Activated T-cell treated with anti-CD3 and anti-CD28 coated beads for 4 hours (primary cell): ENCODE measurements around the gene GPR108.
"Not testable (repeated sequence)": the region's sequence is repeated elsewhere in the genome, so short reads cannot be mapped to it uniquely, and the experiment has no call there.

ENCODE experiments used
- DNase-seq: peaks from one replicate; pipeline ENCODE4 v3.0.0-alpha.2; 2020

GPR108 gene

DNA sequence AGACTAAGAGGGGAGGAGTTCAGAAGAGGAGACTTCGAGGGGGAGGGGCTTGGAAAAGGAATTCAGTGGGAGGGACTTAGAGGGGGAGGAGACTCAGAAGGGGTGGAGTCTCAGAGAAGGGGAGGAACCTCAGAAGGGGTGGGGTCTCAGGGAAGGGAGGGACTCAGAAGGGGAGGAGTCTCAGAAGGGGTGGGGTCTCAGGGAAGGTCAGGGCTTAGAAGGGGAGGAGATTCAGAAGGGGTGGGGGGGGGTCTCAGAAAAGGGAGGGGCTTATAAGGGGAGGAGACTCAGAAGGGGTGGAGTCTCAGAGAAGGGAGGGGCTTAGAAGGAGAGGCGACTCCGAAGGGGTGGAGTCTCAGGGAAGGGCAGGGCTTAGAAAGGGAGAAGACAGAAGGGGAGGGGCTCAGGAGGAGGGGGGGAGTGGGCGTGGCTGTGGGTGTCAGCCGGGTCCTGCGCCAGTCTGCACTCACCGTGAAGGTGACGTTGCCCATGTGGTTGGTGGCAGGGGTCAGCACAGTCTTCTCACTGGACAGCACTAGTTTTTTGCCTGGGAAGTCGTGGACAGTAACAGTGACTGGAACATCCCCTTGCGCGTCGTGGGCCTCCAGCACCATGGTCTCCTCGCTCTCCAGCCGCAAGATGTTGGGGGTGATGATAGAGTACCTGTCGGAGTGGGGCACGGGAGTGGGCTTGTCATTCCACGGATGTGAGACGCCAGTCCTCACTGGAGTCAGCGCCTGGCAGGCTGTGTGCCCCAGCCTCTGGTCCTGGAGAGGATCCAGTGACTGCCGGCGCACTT, 18.4 kb downstream of the GPR108 start:
- no peak for DNase-seq

DNA sequence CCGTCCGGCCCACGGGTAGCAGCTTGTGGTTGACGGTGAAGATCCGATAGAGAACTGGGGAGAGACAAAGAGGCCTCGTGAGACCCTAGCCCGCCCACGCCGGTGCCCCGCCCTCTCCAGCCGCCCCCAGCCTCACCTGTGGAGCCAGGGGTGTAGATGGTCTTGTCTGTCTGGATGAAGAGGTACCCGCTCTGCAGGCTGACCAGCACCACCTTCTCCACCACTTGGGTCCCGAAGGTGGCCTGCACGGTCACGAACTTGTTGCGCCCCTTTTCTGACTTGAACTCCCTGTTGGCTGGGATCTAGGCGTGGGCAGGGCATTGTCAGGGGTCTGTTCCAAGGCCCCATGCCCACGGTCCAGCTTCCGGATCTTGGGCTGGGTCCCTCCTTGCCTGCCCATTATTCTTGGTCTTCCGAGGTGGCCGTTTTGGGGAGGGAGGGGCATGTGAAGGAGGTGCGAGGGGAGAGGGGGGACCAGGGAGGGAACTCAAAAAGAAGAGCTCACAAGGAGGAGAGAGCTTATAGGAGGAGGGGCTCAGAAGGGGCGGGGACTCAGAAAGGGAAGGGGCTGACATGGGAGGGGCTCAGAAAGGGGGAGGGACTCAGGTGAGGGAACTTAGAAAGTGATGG, 19.2 kb downstream of the GPR108 start:
- no peak for DNase-seq

DNA sequence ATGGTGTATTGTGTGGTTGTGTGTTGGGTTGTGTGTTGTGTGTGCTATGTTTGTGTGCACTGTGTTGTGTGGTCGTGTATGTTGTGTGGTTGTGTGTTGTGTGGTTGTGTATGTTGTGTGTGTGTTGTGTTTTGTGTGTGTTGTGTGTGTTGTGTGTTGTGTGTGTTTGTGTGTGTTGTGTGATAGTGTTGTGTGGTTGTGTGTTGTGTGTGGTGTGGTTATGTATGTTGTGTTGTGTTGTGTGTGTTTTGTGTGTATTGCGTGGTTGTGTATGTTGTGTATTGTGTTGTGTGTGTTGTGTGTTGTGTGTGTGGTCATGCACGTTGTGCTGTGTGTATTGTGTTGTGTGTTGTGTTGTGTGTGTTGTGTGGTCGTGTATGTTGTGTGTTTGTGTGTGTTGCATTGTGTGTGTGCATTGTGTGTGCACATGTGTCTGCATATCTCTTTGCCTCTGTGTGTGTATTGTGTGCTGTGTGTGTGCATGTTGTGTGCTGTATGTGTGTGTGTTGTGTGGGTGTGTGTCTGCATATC, 19.9 kb downstream of the GPR108 start:
- no peak for DNase-seq

DNA sequence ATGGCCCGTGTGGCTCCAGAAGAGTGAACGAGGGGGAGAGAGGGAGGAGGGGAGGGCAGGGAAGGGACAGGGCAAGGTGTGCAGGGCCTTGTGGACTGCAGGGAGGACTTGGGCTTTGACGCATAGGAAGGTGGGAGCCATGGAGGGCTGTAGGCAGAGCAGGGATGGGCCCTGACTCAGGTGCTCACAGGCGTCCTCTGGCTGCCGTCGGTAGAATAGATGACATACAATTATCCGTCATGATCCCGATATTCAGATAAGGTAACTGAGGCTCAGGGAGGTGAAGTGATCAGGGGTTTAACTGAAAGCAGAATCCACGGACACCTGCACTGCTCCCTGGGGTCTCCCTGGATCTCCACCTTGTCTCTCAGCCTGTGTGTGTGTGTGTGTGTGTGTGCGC, 20.3 kb downstream of the GPR108 start:
- no peak for DNase-seq

DNA sequence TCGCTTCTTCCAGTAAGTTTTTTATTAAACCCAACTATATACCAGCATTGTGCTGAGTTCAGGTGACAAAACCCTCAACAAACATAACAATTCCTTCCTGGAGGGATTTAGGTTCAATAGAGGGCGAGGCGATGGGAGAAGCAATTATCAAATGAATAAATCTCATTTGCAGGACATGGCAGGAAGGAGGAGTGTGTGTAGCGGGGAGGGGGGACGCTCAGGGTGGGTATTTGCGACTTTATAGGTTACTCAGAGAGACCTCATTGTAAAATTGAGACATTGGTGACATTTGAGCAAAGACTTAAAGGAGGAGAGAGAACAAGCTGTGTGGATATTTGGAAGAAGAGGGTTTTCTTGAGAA, 20.8 kb downstream of the GPR108 start:
- no peak for DNase-seq

DNA sequence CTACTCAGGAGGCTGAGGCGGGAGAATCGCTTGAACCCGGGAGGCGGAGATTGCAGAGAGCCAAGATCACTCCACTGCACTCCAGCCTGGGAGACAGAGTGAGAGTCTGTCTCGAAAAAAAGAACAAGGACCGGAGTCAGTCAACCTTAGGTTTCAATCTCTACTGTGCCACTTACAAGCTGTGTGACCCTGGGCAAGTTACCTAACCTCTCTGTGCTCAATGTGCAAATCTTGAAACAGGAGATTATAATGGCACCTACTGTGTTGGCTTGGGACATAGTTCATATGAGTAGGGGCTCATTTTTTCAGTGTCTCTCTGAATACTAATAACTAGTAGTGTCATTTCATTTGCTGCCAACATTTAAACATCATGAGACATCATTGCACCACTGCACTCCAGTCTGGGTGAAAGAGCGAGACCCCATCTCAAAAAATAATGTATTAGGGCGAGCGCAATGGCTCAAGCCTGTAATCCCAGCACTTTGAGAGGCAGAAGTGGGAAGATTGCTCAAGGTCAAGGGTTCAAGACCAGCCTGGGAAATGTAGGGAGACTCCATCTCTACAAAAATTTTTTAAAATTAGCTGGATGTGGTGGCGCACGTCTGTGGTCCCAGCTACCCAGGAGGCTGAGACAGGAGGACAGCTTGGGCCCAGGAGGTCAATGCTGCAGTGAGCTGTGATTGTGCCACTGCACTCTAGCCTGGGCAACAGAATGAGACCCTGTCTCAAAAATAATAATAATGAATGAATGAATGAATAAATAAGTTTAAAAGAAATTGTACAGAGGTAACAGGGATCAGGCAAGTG, 22.4 kb downstream of the GPR108 start:
- DNase-seq, result no peak

DNA sequence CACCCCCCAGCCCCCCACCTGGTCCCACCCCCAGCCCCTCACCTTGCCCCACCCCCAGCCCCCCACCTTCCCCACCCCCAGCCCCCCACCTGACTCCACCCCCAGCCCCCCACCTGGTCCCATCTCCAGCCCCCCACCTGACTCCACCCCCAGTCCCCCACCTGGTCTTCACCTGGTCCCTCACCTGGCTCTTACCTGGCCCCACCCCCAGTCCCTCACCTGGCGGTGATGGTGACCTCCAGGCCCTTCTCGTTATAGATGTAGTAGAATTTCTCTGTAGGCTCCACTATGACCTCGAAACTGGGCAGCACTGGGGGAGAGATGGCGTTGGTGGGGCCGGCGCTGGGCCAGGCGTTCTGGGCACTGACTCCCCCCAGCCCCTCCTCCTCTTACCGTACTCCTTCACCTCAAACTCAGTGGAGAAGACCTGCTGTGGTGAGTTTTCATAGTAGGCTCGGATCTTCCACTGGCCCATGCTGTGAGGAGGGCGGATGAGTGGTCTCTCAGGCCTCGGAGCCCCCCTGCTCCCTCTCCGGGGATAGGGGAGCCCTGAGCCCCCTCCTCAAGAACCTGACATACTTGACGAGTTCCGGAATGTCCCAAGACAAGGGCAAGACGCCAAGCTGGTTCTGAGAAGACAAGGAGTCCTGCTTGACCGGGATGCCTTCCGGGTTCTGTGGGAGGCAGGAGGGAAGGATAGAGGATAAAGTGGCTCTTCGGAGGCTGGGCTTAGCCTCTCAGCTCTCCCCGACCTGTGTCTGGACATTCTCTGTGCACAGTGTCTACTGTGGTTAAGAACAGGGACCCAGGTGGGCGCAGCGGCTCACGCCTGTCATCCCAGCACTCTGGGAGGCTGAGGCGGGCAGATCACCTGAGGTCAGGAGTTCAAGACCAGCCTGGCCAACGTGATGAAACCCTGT, 23.3 kb downstream of the GPR108 start:
- no peak for DNase-seq

DNA sequence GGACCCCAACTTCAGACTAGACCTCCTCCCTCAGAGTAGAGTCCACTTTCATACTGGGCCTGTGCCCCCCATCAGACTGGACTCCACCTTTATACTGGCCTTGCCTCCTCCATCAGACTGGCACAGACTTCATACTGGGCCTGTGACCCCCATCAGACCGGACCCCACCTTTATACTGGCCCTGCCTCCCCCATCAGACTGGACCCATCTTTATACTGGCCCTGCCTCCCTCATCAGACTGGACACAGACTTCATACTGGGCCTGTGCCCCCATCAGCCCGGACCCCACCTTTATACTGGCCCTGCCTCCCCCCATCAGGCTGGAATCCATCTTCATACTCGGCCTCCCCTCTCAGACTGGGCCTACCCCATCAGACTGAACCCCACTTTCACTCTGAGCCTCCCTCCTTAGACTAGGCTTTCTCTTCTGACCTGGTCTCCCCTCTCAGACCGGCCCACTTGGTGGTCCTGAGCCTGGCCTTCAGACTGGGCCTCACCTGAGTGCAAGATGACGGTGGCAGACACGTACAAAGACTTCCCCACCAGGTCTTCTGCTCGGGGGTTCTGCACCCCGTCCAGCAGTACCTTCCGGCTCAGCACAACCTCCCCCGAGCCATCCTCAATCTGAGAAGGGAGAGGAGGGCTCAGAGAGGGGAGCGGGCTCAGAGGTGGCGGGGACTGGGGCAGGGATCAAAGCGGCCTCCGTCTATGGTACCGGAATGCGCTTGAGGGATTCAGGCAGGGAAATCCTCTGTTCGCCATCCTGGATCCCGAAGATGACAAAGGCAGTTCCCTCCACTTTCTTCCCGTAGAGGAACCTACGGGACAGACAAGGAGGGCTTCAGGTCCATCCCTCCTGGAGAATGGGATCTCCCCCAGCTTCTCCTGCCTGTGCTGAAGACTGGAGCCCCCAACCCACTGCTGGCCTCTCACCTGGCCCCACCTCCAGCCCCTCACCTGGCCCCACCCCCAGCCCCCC, 24.4 kb downstream of the GPR108 start:
- DNase-seq, result no peak

DNA sequence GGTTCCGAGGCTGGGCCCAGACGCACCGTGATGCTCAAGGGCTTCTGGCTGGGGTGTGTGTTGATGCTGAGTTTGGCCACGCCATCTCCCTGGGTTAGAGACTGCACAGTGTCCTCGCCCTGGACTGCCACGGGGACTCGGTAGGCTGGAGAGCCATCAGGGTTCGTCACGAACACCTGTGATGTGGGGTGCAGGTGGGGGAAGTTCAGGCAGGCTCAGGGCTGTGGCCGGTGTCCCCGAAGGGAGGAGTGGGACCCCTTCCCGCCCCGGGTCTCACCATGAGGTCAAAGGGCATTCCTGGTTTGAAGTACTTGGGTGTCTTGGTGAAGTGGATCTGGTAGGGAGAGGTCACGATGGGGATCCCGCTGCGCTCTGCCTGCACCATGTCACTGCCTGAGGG, 25.1 kb downstream of the GPR108 start:
- no peak for DNase-seq

DNA sequence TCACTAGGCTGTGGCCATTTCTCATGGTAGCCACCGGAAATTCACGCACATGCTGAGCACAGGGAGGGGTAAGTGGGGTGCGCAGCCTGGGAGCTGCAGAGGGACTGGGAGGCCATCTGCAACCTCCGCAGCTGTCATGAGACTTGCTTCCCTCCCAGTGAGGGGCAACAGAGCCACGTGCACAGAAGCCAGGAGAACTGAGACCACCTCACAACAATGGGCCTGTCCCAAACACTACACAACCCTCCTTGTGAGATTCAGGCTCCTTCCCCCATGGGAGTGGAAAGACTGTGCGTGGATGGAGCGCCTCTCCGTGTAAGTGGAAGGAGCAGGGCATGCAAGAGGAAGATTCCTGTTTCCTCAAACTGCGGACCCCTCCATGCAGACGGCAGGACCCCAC, 25.8 kb downstream of the GPR108 start:
- DNase-seq, result no peak

DNA sequence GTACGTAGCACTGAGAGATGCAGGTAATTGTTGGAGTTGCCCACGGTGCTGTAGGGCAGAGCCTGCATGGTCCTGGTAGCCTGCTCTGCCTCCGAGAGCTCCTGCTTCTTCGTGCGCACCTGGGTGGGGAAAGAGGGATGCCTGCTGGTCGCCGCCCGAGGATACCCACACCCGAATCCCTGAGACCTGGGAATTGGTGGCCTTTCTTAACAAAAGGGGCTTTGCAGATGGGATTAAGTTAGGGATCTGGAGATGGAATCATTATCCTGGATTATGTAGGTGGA, 26.4 kb downstream of the GPR108 start:
- no peak for DNase-seq

DNA sequence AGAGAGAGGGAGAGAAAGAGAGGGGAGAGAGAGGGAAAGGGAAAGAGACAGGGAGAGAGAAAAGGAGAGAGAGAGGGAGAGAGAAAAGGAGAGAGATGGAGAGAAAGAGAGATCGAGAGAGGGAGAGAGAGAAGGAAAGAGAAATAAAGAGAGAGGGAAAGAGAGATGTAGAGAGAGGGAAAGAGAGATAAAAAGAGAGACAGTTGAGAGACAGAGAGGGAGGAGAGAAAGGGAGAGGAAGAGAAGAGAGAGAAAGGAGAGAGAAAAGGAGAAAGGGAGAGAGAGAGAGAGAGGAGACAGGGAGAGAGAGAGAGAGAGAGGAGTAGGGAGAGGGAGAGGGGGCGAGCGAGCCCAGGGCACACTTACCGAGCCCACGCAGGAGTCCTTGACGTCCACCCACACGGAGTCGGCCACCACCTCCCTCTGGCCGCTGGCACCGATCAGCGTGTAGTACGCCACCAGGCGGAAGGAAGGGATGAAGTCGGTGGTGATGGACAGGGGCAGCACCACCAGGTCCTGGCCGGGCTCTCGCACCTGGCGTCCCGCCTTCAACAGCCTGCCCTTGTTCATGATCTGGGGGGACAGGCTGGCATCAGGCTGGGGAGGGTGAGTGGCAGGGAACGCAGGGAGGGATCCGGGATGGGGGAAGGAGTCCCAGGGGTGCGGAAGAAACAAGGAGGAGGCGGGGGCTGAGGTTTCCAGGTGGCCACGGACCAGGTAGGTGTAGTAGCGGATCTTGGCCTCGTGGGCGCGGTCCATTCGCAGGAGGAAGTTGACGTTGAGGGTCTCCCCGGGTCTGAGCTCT, 26.9 kb downstream of the GPR108 start:
- DNase-seq, result no peak

DNA sequence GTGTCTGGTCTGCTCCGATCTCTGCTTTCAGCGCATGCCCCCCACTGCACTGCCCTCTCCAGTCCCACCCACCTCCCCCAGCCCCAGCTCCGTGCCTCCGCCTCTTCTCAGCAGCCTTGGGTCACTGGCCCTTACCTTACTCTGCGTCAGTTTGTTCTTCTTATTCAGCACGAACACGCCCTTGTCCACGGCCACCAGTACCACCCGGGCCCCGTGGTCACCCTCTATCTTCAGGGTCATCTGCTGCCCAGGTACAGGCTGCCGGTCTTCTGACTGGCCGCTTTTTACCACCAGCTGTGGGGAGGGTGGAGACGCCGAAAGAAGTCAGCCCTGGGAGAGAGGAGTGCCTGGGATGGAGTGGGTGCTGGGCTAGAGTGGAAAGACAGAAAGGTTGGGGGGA, 27.8 kb downstream of the GPR108 start:
- DNase-seq, result no peak

DNA sequence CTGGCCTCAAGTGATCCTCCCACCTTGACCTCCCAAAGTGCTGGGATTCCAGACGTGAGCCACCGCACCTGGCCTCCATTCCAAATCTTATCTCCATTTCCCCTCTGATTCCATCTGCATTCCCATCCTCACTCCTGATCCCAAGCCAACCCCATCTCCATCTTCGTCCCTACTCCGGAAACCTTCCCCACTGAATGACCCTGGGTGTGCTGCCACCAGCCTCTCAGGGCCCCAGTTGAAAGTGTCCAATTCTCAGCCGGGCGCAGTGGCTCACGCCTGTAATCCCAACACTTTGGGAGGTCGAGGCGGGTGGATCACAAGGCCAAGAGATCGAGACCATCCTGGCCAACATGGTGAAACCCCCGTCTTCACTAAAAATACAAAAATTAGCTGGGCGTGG, 28.5 kb downstream of the GPR108 start:
- DNase-seq, result not testable (repeated sequence)

DNA sequence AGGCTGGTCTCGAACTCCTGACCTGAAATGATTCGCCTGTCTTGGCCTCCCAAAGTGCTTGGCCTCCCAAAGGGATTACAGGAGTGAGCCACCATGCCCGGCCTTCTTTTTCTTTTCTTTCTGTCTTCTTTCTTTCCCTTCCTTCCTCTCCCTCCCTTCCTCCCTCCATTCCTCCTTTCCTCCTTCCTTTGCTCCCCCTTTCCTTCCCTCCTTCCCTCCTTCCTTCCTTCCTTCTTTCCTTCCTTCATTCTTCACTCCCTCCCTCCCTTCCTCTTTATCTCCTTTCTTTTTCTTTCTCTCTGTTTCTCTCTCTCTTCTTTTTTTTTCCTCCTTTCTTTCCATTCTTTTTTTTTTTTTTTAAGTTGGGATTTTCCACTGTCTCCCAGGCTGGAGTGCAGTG, 29.0 kb downstream of the GPR108 start:
- no peak for DNase-seq

DNA sequence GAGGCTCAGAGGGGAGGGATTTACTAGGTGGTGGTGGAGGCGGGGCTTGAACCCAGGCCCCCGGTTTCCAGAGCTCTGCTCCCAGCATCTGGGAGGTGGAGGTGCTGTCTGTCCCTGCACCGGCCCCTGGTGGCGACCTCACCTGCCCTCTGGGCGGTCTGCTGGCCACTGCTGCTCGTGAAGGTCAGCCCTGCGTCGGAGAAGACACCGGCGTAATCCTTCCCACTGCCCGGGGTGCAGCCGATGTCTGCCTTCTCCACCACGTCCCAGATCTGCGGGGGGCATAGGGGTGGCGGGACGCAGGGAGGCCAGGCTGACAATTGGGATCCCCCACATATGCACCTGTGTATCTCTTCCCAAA, 29.7 kb downstream of the GPR108 start:
- DNase-seq, result no peak

DNA sequence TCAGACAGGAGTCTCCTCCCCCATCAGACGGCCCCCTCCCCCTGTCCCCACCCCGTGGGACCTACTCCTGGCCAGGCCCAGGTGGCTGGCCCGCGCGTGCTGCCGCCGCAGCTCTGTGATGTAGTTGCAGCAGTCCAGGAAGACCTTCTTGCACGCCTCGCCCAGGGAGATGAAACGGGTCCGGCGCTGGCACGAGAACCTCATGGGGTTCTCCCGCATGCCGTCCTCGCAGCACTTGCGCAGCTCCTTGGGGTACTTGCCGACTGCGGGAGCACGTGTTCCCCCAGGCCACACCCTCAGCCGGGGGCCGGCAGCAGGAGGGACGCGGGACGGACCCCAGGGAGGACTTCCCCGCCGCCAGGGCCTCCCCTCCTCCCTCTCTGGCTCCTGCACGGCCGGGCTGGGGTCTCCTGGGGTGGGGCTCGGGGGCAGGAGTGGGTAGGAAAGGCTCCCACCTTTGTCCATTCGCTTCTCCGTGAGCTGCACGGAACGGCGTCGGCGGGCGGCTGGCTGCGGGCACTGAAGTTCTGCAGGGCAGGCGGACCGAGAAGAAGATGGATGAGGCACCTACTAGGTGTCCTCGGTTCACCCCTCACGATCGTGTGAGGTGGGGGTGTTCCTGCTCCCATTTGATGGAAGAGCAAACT, 30.2 kb downstream of the GPR108 start:
- no peak for DNase-seq

DNA sequence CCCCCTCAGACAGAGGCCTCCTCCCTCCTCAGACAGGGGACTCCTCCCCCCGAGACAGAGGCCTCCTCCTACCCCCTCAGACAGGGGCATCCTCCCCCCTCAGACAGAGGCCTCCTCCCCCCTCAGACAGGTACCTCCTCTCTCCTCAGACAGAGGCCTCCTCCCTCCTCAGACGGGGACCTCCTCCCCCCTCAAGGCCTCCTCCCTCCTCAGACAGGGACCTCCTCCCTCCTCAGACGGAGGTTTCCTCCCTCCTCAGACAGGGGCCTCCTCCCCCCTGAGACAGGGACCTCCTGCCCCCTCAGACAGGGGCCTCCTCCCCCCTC, 30.8 kb downstream of the GPR108 start:
- DNase-seq, result no peak

DNA sequence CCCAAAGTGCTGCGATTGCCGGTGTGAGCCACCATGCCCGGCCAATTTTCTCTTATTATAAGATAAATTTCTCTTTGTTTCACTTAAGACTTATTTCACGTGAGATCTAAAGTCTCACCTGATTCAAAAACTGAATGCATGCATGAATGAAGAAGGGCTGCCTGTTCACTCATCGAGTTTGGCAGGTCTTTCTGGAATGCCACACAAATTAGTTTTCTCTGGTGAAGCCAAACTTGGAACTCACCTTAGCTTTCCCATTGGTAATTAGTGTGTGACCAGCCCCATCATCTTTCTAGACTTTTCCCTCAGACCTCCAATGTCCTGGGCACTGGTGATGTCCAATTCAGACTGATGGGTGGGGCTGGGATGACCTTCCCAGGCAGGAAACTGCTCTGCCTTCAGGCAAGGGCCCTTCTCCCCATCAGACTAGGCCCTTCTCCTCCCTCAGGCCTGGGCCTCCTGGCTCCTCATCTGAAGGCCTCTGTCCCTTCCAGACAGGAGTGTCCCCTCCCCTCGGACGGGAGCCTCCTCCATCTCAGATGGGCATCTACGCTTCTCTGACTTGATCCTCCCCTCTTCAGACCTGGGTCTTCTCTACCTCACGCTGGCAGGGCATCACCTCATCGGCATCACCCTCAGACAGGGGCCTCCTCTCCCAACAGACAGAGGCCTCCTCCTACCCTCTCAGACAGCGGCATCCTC, 31.3 kb downstream of the GPR108 start:
- no peak for DNase-seq
